ENCODE results near the gene ICE2.

Gene ICE2

DNA sequence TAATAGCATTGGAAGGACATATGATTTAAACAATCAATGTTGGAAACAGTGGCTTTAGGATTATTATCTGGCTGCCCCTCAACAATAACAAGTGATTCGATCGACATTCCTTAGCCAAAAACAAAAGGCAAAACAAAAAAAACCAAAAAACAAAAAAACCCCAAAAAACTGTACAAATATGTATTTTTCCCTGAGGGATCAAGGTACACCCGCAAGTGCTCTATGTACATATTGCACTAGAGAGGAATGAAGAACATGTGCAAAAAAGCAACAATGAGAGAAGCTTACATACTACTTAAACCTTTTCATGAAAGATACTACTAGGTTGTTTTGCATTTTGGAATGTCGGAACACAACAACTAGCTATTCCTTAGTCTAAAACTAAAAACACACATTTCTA is 14.2 kb upstream of the ICE2 start:
- Histone ChIP-seq H3K4me3 (ENCODE audit: low read depth, low read length) (no peak overlapping the region), H3K27me3 (ENCODE audit: insufficient read depth, low read depth, severe bottlenecking) (no peaks in the 10 kb centered on the region), H3K9me3 (ENCODE audit: severe bottlenecking) (no peaks in the 10 kb centered on the region), H3K36me3 (peaks cover 20% of the 10 kb centered on the region), H3K27ac (no peak overlapping the region)
- TF ChIP-seq, protein P1, sequence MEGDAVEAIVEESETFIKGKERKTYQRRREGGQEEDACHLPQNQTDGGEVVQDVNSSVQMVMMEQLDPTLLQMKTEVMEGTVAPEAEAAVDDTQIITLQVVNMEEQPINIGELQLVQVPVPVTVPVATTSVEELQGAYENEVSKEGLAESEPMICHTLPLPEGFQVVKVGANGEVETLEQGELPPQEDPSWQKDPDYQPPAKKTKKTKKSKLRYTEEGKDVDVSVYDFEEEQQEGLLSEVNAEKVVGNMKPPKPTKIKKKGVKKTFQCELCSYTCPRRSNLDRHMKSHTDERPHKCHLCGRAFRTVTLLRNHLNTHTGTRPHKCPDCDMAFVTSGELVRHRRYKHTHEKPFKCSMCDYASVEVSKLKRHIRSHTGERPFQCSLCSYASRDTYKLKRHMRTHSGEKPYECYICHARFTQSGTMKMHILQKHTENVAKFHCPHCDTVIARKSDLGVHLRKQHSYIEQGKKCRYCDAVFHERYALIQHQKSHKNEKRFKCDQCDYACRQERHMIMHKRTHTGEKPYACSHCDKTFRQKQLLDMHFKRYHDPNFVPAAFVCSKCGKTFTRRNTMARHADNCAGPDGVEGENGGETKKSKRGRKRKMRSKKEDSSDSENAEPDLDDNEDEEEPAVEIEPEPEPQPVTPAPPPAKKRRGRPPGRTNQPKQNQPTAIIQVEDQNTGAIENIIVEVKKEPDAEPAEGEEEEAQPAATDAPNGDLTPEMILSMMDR (IDR thresholded peaks at IDR 0.05; ENCODE audit: low read depth, low read length): no peak
- no peak for DNase-seq

GRCh38 chr15:60486742-60487141 is 7.8 kb upstream of the ICE2 start:
- Histone ChIP-seq H3K27me3 (ENCODE audit: insufficient read depth, low read depth, severe bottlenecking) (no peaks in the 10 kb centered on the region), H3K27ac (no peak overlapping the region), H3K36me3 (no peaks in the 10 kb centered on the region), H3K9me3 (ENCODE audit: severe bottlenecking) (no peaks in the 10 kb centered on the region), H3K4me3 (ENCODE audit: low read depth, low read length) (no peak overlapping the region)
- TF ChIP-seq, protein P1 (IDR thresholded peaks at IDR 0.05; ENCODE audit: low read depth, low read length): no peak
- DNase-seq: no peak

GRCh38 chr15:60485365-60486055 is 6.6 kb upstream of the ICE2 start:
- TF ChIP-seq, protein P1 (IDR thresholded peaks at IDR 0.05; ENCODE audit: low read depth, low read length): no peak
- DNase-seq: no peak
- Histone ChIP-seq H3K27me3 (ENCODE audit: insufficient read depth, low read depth, severe bottlenecking) (no peaks in the 10 kb centered on the region), H3K27ac (no peak overlapping the region), H3K4me3 (ENCODE audit: low read depth, low read length) (no peak overlapping the region), H3K36me3 (no peaks in the 10 kb centered on the region), H3K9me3 (ENCODE audit: severe bottlenecking) (no peaks in the 10 kb centered on the region)

DNA sequence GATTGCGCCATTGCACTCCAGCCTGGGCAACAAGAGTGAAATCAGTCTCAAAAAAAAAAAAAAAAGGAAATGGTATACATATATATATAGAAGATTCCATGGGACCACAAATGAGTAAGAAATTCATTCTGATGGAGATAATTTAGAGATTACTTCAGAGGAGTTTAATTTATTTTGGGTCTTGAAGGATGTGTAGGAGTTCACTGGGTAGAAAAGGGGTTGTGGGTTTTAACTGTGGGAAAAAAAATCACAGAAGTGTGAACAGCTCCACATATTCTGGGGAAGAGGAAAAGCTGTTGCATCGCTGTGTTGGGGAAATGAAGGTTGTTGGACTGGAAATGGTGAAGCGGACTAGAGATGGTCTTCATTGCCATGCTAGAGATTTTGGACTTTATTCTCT is 4.1 kb upstream of the ICE2 start:
- no peak overlapping the region for H3K4me3 ChIP-seq (ENCODE audit: low read depth, low read length)
- DNase-seq: no peak
- peaks cover 8% of the 10 kb centered on the region for H3K36me3 ChIP-seq

GRCh38 chr15:60480888-60481287 is 1.9 kb upstream of the ICE2 start:
- Histone ChIP-seq H3K36me3 (peaks cover 16% of the 10 kb centered on the region), H3K27me3 (ENCODE audit: insufficient read depth, low read depth, severe bottlenecking) (peaks cover 3% of the 10 kb centered on the region), H3K9me3 (ENCODE audit: severe bottlenecking) (no peaks in the 10 kb centered on the region), H3K4me3 (ENCODE audit: low read depth, low read length) (no peak overlapping the region), H3K27ac (no peak overlapping the region)
- DNase-seq: no peak
- TF ChIP-seq, protein P1 (IDR thresholded peaks at IDR 0.05; ENCODE audit: low read depth, low read length): no peak

More for the DNA sequence above, 4.1 kb upstream of the ICE2 start:
- TF ChIP-seq, protein P1 (IDR thresholded peaks at IDR 0.05; ENCODE audit: low read depth, low read length): no peak
- Histone ChIP-seq H3K27me3 (ENCODE audit: insufficient read depth, low read depth, severe bottlenecking) (peaks cover 1% of the 10 kb centered on the region), H3K9me3 (ENCODE audit: severe bottlenecking) (no peaks in the 10 kb centered on the region), H3K27ac (no peak overlapping the region)

DNA sequence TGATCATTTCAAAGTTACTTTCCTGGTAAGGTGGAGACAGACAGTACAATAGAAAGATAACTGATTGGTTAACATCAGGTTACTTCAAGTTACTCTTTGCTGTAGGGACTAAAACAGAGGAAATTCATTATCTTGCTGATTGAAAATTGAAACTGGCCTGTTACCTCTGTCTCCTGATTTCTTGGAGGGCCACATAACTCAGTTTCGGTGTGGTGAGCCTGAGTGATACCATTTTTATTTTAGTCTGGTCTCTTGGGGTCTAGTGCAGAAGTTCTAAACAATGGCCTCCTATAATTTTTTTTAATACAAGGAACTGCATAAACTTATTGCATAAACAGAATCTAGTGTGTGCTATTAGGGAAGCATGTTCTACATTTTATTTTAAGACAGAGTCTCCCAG is 1.2 kb upstream of the ICE2 start:
- no peak overlapping the region for H3K27ac ChIP-seq
- peaks cover 16% of the 10 kb centered on the region for H3K36me3 ChIP-seq
- no peaks in the 10 kb centered on the region for H3K9me3 ChIP-seq (ENCODE audit: severe bottlenecking)
- DNase-seq: no peak
- H3K27me3 ChIP-seq (ENCODE audit: insufficient read depth, low read depth, severe bottlenecking): peaks cover 3% of the 10 kb centered on the region
- H3K4me3 ChIP-seq (ENCODE audit: low read depth, low read length): no peak overlapping the region
- TF ChIP-seq, protein P1 (IDR thresholded peaks at IDR 0.05; ENCODE audit: low read depth, low read length): no peak
